PC-9 (cell line): Measurements from ENCODE around the gene CRY2.

Source experiments
- EZH2 ChIP-seq: fragments of 200-600 bp; sonication (generic); IDR thresholded peaks from 2 replicates; pipeline ENCODE4 v1.8.0; 2017; ENCODE audit warnings: antibody characterized with exemption, low read depth
- TF ChIP-seq, protein P1 (sequence below): fragments of 200-600 bp; sonication (generic); conservative IDR thresholded peaks from 2 replicates; pipeline ENCODE4 v1.6.1; 2017; ENCODE audit warnings: mixed run types, antibody characterized with exemption, mild to moderate bottlenecking, moderate library complexity

DNA sequence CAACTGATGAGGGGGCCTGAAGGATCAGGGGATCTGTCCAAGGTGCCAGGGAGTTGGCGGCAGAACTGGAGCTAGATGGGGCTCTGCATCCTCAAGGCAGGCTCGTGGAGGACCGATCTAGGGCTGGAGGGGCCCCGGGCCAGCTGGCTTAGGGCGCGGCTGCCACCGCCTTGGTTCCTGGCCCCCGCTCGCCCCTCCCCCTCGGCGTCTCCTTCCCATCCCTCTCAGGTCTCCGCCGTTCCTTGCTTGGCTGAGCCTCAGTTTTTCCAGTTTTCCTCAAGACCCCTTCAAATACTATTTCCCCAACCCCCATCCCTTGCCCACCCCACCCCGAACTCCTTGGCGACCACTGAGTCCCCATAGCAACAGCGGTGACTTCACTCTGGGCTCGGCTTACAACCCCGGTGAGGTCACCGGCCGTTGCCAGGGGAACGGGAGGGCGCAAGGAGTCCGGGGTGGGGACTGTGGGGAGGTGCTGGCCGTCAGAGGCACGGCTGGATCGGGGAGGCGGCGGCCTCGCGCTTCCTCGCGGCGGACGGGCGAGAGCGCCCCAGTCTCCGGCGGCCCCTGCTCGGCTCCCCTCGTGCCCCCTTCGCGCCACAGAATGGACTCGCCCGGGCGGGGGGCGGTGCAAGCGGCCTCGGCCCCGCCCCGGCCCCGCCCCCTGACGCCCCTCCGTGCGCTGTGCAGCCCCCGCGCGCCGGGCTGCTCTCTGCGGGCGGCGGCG, 52.3 kb downstream of the CRY2 start:
- TF ChIP-seq, protein P1, sequence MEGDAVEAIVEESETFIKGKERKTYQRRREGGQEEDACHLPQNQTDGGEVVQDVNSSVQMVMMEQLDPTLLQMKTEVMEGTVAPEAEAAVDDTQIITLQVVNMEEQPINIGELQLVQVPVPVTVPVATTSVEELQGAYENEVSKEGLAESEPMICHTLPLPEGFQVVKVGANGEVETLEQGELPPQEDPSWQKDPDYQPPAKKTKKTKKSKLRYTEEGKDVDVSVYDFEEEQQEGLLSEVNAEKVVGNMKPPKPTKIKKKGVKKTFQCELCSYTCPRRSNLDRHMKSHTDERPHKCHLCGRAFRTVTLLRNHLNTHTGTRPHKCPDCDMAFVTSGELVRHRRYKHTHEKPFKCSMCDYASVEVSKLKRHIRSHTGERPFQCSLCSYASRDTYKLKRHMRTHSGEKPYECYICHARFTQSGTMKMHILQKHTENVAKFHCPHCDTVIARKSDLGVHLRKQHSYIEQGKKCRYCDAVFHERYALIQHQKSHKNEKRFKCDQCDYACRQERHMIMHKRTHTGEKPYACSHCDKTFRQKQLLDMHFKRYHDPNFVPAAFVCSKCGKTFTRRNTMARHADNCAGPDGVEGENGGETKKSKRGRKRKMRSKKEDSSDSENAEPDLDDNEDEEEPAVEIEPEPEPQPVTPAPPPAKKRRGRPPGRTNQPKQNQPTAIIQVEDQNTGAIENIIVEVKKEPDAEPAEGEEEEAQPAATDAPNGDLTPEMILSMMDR = no peak
- no peak for TF ChIP-seq EZH2
